Glomerular visceral epithelial cell (primary cell): ENCODE data around the gene NAALADL2.

Experiments used
- DNase-seq: peaks from one replicate; pipeline ENCODE4 v3.0.0-alpha.2; 2016; ENCODE audit errors: extremely low spot score

NAALADL2 gene

GRCh38 chr3:175200391-175201095 lies 341.4 kb downstream of the NAALADL2 start:
- DNase-seq, result no peak

- DNase-seq, result no peak
Measured at GRCh38 chr3:175207361-175207760, 348.2 kb downstream of the NAALADL2 start.

DNA sequence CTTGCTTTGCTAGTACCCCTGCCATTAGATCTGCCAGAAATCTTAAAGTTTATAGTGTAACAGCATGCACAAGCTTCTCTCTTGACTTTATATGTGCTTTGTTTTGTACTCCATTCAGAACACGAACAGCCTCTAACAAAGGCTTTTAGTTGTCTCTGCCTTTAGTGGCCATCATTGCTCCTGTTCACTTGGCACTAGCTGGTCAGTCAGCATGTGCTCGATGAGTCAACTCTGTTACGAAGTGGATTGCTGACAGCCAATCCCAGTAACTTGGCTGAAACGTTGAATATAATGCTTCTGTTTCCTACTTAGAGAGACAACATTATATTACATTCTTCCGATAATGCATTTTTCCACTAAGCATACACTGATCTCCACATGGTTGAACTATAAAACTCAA lies 349.2 kb downstream of the NAALADL2 start:
- DNase-seq, result no peak

GRCh38 chr3:175211466-175211865 lies 352.3 kb downstream of the NAALADL2 start:
- no peak for DNase-seq

DNA sequence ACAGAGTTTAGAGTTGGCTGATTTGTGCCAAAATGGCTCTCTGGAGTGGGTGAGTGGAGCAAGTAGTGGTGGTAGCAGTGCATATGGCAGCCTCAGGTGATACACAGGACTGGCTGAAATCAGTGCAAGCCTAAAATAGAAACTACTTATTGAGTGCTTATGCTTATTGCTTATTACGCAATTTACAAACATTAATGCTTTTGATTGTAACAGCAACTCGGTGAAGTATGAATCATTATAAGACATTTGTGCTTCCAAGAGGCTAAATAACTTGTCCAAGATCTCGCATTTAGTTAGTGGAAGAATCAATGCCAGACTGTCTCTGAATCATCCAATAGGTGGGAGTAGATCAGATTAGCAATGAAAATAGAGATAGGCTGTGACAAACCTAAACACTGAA lies 353.8 kb downstream of the NAALADL2 start:
- no peak for DNase-seq

GRCh38 chr3:175214216-175214615 lies 355.1 kb downstream of the NAALADL2 start:
- DNase-seq, result no peak

DNA sequence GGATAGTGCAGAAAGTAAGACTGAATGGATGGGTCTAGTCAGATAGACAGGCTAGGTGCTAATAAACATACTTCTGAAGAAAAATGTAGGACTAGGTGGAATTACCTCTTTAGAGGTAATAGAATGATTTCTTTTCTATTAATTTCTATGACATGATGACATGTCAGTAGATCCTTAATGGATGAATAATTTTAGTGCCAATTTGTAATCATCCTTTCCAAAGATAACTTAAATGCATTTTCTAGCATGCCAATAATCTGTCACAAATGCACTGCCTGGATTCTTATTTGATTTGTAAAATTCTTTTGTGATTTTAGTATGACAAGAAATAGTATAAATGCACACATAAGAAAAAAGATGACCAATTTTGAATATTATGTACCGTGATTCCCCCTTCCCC lies 356.7 kb downstream of the NAALADL2 start:
- no peak for DNase-seq

DNA sequence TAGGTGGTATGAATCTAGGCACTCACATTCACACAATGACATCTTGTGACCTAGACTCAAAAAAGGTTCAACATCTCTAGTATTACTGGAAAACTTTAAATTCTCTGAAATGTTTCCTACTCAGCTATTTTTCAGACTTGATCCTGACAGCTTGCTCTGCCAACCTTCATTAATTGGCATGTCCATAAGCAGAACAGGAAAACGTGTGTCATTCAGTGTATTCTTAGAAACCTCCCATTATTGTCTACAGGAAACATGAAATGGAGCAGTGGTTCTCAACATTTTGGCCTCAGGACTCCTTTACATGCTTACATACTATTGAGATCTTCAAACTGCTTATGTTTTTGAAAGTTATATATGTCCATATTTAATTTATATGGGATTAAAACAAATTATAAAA lies 363.2 kb downstream of the NAALADL2 start:
- no peak for DNase-seq

- no peak for DNase-seq
Measured at GRCh38 chr3:175224051-175224450, 364.9 kb downstream of the NAALADL2 start.

DNA sequence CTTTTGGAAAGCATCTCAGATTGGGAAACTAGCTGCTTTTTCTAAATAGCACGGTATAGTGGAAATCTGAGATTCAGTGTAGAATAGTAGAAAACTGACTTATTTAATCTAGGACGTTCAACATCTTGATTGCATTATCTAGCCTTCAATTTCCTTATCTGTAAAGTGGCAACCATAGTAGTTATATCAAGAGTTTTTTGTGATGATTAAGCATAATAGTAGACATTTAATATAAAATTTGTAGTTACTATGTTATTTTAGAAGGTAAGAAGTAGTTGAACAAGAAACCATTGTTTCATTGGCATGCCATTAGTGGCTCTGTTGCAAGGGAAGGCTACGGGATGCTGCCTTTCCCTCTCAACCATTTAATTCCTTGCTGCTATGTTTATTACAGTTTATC lies 367.3 kb downstream of the NAALADL2 start:
- DNase-seq, result no peak

DNA sequence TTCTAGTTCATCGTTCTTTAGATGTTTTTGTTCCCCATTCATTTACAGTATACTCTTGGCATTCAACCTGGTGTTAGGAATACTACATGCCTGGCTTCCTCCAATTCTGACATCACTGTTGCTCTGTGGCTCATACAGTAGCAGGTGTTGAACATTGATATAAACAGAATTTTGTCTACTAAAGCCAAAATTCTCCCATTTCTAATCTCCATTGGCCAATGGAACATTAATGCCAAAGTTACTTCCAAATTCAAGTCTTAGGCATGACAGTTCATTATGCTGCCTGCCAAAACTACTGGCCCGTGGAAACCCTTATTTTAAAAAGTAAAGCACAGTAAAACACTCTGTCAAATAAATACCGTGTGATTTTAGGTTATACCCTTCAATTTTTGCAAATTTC lies 368.0 kb downstream of the NAALADL2 start:
- no peak for DNase-seq

DNA sequence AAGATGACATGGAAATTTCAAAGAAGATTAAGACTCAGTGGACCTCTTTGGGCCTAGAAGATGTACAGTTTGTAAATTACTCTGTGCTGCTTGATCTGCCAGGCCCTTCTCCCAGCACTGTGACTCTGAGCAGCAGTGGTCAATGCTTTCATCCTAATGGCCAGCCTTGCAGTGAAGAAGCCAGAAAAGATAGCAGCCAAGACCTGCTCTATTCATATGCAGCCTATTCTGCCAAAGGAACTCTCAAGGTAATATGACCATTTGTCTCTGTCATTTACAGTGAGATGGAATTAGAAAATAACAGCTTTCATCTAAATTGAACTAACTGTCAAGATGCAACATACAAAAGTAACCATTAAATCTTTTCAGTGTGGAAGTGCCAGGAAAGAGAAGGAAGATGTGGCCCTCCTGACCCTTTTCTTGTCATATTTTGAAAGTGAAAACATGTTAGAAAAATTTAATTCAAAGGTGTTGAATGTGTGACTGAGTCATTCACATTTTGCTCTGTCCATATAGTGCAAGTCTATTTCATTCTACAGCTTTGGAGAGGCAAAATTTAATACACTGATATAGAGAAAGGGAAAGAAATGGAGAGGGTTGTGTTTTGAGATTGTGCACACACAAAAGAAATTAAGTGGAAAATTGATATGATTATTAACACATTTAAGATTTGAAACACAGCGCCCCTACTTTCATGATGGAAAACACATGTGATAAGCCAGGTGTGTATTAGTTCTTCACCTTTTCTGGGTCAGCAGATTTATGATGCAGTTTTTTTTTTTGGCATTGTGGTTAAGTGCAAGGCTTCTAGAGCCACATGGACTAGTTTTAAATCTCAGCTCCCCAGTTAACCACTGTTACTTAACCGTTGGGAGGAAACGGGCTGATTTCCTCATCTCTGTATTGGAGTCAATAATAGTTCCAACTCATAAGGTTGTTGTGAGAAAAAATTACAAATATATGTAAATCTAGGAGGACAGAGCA lies 375.1 kb downstream of the NAALADL2 start:
- DNase-seq, result no peak

DNA sequence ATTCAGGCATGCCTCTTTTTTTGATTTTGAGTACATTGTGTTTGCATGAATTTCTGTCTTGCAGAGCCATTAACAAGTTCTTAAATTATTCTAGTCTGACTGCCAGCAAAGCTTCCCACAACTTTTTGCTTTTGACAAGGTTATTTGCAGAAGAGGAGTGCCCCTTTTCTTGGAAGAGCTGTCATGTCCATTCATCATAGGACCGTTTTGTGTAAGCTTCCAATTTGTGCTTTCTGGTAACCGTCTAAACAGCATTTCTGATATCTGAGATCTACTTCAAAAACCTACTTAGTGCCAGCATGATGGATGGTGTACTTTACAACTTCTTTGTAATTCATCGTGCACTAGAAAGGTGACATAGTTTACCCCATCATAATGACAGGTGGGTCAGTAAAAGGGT lies 379.7 kb downstream of the NAALADL2 start:
- no peak for DNase-seq

DNA sequence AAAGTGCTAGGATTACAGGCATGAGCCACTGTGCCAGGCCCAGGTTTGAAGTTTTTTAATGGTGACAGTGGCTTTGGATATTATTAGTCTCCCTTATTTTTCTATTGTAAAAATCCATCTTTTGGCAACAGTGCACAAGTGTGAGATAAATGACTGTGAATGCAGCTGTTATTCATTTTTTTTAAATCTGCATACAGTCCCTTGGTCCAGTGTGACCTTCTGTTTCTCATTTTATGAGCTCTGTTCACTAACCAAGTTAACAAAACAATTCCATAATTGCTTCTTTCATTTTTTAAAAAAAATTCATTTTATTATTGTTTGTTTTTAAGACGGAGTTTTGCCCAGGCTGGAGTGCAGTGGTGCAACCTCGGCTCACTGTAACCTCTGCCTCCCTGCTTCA lies 381.8 kb downstream of the NAALADL2 start:
- DNase-seq, result no peak

DNA sequence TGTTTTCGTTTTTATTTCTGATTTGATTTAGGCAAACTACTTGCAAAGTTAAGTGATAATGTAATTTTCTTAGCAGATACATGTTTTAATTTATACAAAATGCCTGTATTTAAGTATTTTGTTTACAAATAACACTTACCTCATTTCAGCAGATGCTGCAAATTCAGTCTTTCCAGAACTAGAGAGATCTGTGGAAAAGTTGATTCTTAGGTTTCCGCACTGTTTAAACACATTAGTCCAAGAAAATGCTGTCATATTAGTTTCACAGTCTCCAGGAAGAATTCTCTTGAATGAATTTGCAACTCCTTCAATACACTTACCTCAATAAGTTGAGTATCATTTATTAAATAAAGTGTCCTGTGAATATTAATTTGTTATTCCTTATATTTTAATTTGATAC lies 383.1 kb downstream of the NAALADL2 start:
- DNase-seq, result no peak

GRCh38 chr3:175246234-175246633 lies 387.1 kb downstream of the NAALADL2 start:
- DNase-seq, result no peak

GRCh38 chr3:175246766-175247165 lies 387.6 kb downstream of the NAALADL2 start:
- DNase-seq, result no peak

DNA sequence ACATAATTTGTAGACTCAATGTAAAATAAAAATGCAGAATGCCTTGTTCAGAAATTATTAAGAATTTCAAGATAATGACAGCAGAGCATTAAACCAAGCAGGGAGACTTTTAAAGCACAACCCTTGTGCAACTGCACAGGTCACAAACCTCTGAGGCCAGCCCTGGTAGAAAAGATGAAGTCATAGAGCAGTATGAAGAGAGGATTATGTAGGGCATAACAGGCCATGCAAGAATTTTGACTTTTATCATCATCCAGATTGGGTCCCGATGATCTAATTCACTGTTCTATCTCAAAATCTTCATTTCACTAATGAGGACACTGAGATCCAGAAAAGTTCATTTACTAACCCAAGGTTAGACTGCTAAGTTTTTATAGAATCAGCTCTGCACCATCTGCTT lies 388.5 kb downstream of the NAALADL2 start:
- DNase-seq, result no peak

- no peak for DNase-seq
Measured at GRCh38 chr3:175248832-175249231, 389.7 kb downstream of the NAALADL2 start.

DNA sequence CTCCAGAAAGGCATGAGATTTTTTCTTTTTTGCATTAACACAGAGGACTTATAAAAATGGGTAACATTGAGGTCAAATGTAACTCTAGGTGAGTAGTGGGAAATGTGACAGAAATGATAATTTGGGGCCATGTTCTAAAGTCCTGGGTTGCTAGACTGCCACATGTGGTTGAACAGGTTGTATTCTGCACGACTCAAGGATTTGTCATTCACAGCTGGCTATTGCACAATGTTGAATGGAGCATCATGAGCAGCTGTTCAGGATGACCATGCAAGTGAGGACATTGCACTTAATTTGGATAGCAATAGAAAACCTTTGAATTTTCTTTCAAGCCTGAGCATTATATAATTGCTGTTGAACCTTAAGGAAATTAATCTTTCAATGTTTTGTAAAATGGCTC lies 396.6 kb downstream of the NAALADL2 start:
- DNase-seq, result peak; percentile 3

GRCh38 chr3:175257123-175257522 lies 398.0 kb downstream of the NAALADL2 start:
- no peak for DNase-seq

DNA sequence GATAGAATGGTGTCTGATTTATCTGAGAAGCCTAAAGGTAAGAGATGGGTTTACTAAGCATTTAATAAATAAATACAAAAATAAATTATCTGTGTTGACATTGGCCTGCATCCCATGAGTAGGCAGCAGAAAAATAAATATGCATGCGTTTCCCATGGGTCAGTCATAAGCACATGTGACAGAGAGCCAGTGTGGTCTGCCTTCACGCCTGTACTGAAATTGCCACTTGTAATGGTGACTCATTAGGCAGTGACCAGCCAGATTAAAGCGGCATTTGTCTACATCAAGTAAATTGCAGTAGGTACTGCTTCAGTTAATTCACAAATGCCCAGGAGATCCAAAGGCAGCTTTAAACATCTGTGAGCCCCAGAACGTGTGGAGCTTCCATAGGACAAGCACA lies 399.6 kb downstream of the NAALADL2 start:
- no peak for DNase-seq
